B cell (primary cell): ENCODE data around the gene JMJD1C. TPM values are rescaled to one million over a fixed set of nuclear protein-coding genes. Genes with fewer than 3 reads are reported as not detected.

Source experiments
- ATAC-seq: fragments of 200-7000 bp; cut with Tn5 transposase; one replicate; pipeline ENCODE4 v1.10.0; 2021; ENCODE audit warnings: low read depth, mild to moderate bottlenecking, moderate number of reproducible peaks, moderate library complexity
- CTCF ChIA-PET: fragments of 350-600 bp; sonication (Branson Sonifier 250); formaldehyde crosslinking; loops from one replicate; lab custom pipeline; 2021; ENCODE audit warnings: antibody characterized with exemption, inconsistent platforms; lab: Charles Lee
- POLR2A ChIA-PET: fragments of 350-600 bp; sonication (Branson Sonifier 250); formaldehyde crosslinking; loops from one replicate; lab custom pipeline; 2021; ENCODE audit warnings: antibody characterized with exemption; lab: Charles Lee
- DNase-seq: peaks from one replicate; pipeline ENCODE4 v3.0.0; 2013
- H2AFZ ChIP-seq: 2 replicates; pipeline ENCODE4 v1.6.1; 2012; ENCODE audit warnings: mild to moderate bottlenecking, low read depth, low read length; ENCODE audit not compliant: insufficient read depth, poor library complexity, severe bottlenecking
- H3K27ac ChIP-seq, 2 donors: 1 replicate in 1 of 2; 2 replicates in 1 of 2; pipeline ENCODE4 v1.5.1; 2012 to 2013; ENCODE audit warnings: low read length in 2 of 2, mild to moderate bottlenecking in 2 of 2, moderate library complexity in 1 of 2
- H3K27me3 ChIP-seq, 4 experiments: fragments of 200-600 bp in 1 of 4; sonication (generic) in 1 of 4; replicated peaks in 1 of 4; 1 replicate in 2 of 4; 2 replicates in 2 of 4; pipeline versions ENCODE4 v1.6.1 to v1.7.0; 2013 to 2016; ENCODE audit warnings: low read length in 3 of 4, mild to moderate bottlenecking in 2 of 4, mixed read lengths in 1 of 4, moderate library complexity in 1 of 4; ENCODE audit not compliant: insufficient read depth in 4 of 4, control insufficient read depth in 3 of 4; ENCODE audit errors: control extremely low read depth in 1 of 4
- H3K36me3 ChIP-seq, 2 experiments: replicated peaks in 1 of 2; 1 replicate in 1 of 2; 2 replicates in 1 of 2; pipeline versions ENCODE4 v1.6.1 to v1.7.1; 2013; ENCODE audit warnings: low read length in 1 of 2; ENCODE audit not compliant: insufficient read depth in 2 of 2, control insufficient read depth in 1 of 2; ENCODE audit errors: control extremely low read depth in 1 of 2, extremely low read depth in 1 of 2
- H3K4me1 ChIP-seq, 2 donors: fragments of 200-600 bp in 1 of 2; sonication (generic) in 1 of 2; 1 replicate in 1 of 2; 2 replicates in 1 of 2; pipeline versions ENCODE4 v1.5.1 to v1.6.1; 2013 to 2017; ENCODE audit warnings: low read length in 2 of 2; ENCODE audit not compliant: control insufficient read depth in 2 of 2, insufficient read depth in 2 of 2
- H3K4me2 ChIP-seq: replicated peaks from 2 replicates; pipeline ENCODE3; 2012; ENCODE audit warnings: mild to moderate bottlenecking, low read depth, low read length; ENCODE audit not compliant: poor library complexity, severe bottlenecking
- H3K4me3 ChIP-seq, 5 experiments: fragments of 200-600 bp in 1 of 5; sonication (generic) in 1 of 5; 1 replicate in 3 of 5; 2 replicates in 2 of 5; pipeline versions ENCODE4 v1.5.1 to v1.7.0; 2011 to 2016; ENCODE audit warnings: low read length in 4 of 5, mild to moderate bottlenecking in 4 of 5, low read depth in 2 of 5, control low read depth in 1 of 5, moderate library complexity in 1 of 5; ENCODE audit not compliant: insufficient read depth in 1 of 5; ENCODE audit errors: control extremely low read depth in 1 of 5, extremely low read depth in 1 of 5
- H3K79me2 ChIP-seq: fragments of 200-600 bp; sonication (generic); one replicate; pipeline ENCODE4 v1.6.0; 2016; ENCODE audit warnings: low read length; ENCODE audit not compliant: control insufficient read depth, insufficient read depth
- H3K9ac ChIP-seq: fragments of 200-600 bp; sonication (generic); 2 replicates; pipeline ENCODE4 v1.6.1; 2017; ENCODE audit warnings: mild to moderate bottlenecking, low read length, moderate library complexity
- H3K9me3 ChIP-seq, 3 donors: one replicate each; pipeline versions ENCODE4 v1.6.1 to v1.7.1; 2013; ENCODE audit warnings: low read length in 2 of 3; ENCODE audit not compliant: control insufficient read depth in 2 of 3, insufficient read depth in 1 of 3; ENCODE audit errors: control extremely low read depth in 1 of 3
- H4K20me1 ChIP-seq: 2 replicates; pipeline ENCODE4 v1.6.0; 2012; ENCODE audit warnings: mild to moderate bottlenecking, low read length; ENCODE audit not compliant: insufficient read depth, control insufficient read depth, poor library complexity, severe bottlenecking
- H3K27ac Mint-ChIP-seq: one replicate; pipeline ENCODE4 v1.8.0; 2021; ENCODE audit warnings: mixed read lengths
- H3K27me3 Mint-ChIP-seq: one replicate; pipeline ENCODE4 v1.8.0; 2021; ENCODE audit warnings: mixed read lengths
- H3K4me1 Mint-ChIP-seq: one replicate; pipeline ENCODE4 v1.8.0; 2021; ENCODE audit warnings: mixed read lengths
- H3K4me3 Mint-ChIP-seq: one replicate; pipeline ENCODE4 v1.8.0; 2021; ENCODE audit warnings: mixed read lengths
- H3K9me3 Mint-ChIP-seq: one replicate; pipeline ENCODE4 v1.8.0; 2022; ENCODE audit warnings: mixed read lengths; ENCODE audit not compliant: insufficient read depth
- EZH2 ChIP-seq: IDR thresholded peaks from 2 replicates; pipeline ENCODE4 v1.6.1; 2012; ENCODE audit warnings: borderline replicate concordance, low read depth, mild to moderate bottlenecking, moderate library complexity, low read length; ENCODE audit not compliant: insufficient read depth, poor library complexity, severe bottlenecking
- WGBS: methylation state at CpG from one replicate; pipeline ENCODE4 v1.1.5; 2013; ENCODE audit warnings: missing lambda C conversion rate; ENCODE audit not compliant: insufficient coverage; 5-methylcytosine and 5-hydroxymethylcytosine counted together
- intact Hi-C: fragments of 100-400 bp; cut with micrococcal nuclease; formaldehyde crosslinking; loops from one replicate; pipeline ENCODE4 v1.10.0; 2022
- polyA plus RNA-seq: library from polyadenylated mRNA; depleted of rRNA; stranded (reverse); fragments of >200 nt; gene quantifications from 2 replicates; pipeline ENCODE4 v1.2.3, GENCODE V29; 2012
- total RNA-seq, 2 donors: library from RNA; stranded (reverse); fragments of 120-200 nt in 1 of 2; gene quantifications; 1 replicate in 1 of 2; 2 replicates in 1 of 2; pipeline versions ENCODE4 v1.2.3 to v1.2.4, GENCODE V29; 2013 to 2022
- TF ChIP-seq, protein P1 (sequence below): fragments of 200-600 bp; IDR thresholded peaks from one replicate; pipeline ENCODE4 v1.8.0; 2022; ENCODE audit warnings: antibody characterized with exemption, mild to moderate bottlenecking

The JMJD1C gene
- total and polyA plus RNA-seq, 2 donors (not counting 1 experiment from before 2014, with no cell fraction given), result 81.8 to 235 TPM

DNA sequence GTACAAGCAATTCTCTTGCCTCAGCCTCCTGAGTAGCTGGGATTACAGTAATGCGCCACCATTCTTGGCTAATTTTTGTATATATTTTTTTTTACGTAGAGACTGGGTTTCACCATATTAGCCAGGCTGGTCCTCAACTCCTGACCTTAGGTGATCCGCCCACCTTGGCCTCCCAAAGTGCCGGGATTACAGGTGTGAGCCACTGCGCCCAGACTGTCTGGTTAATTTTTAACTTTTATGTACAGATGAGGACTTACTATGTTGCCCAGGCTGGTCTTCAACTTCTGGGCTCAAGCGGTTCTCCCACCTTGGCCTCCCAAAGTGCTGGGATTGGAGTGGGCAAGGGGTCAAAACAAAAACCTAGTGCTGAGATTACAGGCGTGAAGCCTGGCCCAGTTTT, 101.8 kb downstream of the JMJD1C start:
- Mint-ChIP-seq H3K27me3 (no peaks in the 10 kb centered on the region), H3K4me1 (peaks cover 3% of the 10 kb centered on the region), H3K27ac (no peak overlapping the region), H3K4me3 (no peak overlapping the region), H3K9me3 (no peaks in the 10 kb centered on the region)
- POLR2A ChIA-PET, result no interaction called here
- ATAC-seq, result no peak
- no peak overlapping the region for H3K4me3 ChIP-seq
- H3K4me1 ChIP-seq, result no peaks in the 10 kb centered on the region
- CTCF ChIA-PET, result no interaction called here
- no peaks in the 10 kb centered on the region for H3K36me3 ChIP-seq
- H3K27ac ChIP-seq, result no peak overlapping the region
- intact Hi-C loops, result no loop called here
- H4K20me1 ChIP-seq, result no peaks in the 10 kb centered on the region
- H2AFZ ChIP-seq, result no peak overlapping the region
- no peaks in the 10 kb centered on the region for H3K9me3 ChIP-seq
- no peaks in the 10 kb centered on the region for H3K27me3 ChIP-seq
- no peak overlapping the region for H3K9ac ChIP-seq
- 100% methylated on average over 4 of the region's 7 CpGs for WGBS
- TF ChIP-seq, protein P1, sequence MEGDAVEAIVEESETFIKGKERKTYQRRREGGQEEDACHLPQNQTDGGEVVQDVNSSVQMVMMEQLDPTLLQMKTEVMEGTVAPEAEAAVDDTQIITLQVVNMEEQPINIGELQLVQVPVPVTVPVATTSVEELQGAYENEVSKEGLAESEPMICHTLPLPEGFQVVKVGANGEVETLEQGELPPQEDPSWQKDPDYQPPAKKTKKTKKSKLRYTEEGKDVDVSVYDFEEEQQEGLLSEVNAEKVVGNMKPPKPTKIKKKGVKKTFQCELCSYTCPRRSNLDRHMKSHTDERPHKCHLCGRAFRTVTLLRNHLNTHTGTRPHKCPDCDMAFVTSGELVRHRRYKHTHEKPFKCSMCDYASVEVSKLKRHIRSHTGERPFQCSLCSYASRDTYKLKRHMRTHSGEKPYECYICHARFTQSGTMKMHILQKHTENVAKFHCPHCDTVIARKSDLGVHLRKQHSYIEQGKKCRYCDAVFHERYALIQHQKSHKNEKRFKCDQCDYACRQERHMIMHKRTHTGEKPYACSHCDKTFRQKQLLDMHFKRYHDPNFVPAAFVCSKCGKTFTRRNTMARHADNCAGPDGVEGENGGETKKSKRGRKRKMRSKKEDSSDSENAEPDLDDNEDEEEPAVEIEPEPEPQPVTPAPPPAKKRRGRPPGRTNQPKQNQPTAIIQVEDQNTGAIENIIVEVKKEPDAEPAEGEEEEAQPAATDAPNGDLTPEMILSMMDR, result no peak
- no peak for TF ChIP-seq EZH2
- no peak for DNase-seq
- no peak overlapping the region for H3K4me2 ChIP-seq
- H3K79me2 ChIP-seq, result peaks cover 31% of the 10 kb centered on the region

DNA sequence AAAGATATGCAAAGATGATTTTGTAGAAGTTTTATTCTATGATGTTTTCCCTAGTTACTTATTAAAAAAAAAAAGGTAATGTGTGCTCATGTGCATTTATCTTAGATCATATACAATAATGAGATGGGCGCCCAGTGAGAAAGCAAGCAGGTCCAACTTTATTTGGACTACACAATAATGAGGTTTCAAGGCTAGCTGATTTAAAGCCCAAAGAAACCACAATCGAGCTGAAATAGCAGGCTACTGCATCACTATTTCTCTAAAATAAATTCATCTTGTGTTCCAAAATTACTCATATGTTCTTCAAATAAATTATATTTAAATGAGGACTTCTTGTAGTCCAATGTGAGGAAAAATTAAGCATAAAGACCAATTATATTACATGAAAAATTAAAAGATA, 110.1 kb downstream of the JMJD1C start:
- no peak for TF ChIP-seq EZH2
- TF ChIP-seq, protein P1, result no peak

More for the DNA sequence above, 110.1 kb downstream of the JMJD1C start:
- intact Hi-C loops, result no loop called here
- no peak overlapping the region for H3K4me3 Mint-ChIP-seq
- H3K27ac ChIP-seq, result no peak overlapping the region
- H3K27me3 Mint-ChIP-seq, result no peaks in the 10 kb centered on the region
- DNase-seq (no peak), ATAC-seq (no peak)
- H3K4me3 ChIP-seq, result no peak overlapping the region
- no peaks in the 10 kb centered on the region for H3K27me3 ChIP-seq
- no peaks in the 10 kb centered on the region for H3K9me3 Mint-ChIP-seq
- H3K9me3 ChIP-seq, result no peaks in the 10 kb centered on the region
- H3K79me2 ChIP-seq, result peaks cover 26% of the 10 kb centered on the region
- ChIA-PET CTCF (no interaction called here), POLR2A (no interaction called here)
- no peaks in the 10 kb centered on the region for H3K36me3 ChIP-seq
- no peak overlapping the region for H3K4me2 ChIP-seq
- peaks cover 0 to 13% of the 10 kb centered on the region in 2 donors for H3K4me1 ChIP-seq
- WGBS, result no CpG with 5 or more reads among the region's 2 CpGs
- H3K4me1 Mint-ChIP-seq, result peaks cover 16% of the 10 kb centered on the region
- no peak overlapping the region for H3K27ac Mint-ChIP-seq
- no peak overlapping the region for H2AFZ ChIP-seq
- no peak overlapping the region for H3K9ac ChIP-seq
- H4K20me1 ChIP-seq, result no peaks in the 10 kb centered on the region
